WTC11 (cell line): ENCODE measurements around the gene ANGEL1.

Source experiments
- GABPB1 ChIP-seq: sonication (generic); formaldehyde crosslinking; IDR thresholded peaks from 2 replicates; pipeline ENCODE4 v1.8.1; 2023; ENCODE audit warnings: mild to moderate bottlenecking, missing genetic modification reagents
- RELA ChIP-seq: sonication (generic); formaldehyde crosslinking; IDR thresholded peaks from 2 replicates; pipeline ENCODE4 v1.8.1; 2022; ENCODE audit warnings: missing genetic modification reagents, mild to moderate bottlenecking, borderline replicate concordance
- TF ChIP-seq, protein P1 (sequence below): fragments of 250-450 bp; sonication (Bioruptor Pico); IDR thresholded peaks from 2 replicates; pipeline ENCODE4 v1.9.0; 2021; ENCODE audit warnings: mild to moderate bottlenecking, borderline replicate concordance
- TF ChIP-seq, protein P2 (sequence below): sonication (generic); formaldehyde crosslinking; IDR thresholded peaks from 2 replicates; pipeline ENCODE4 v1.8.1; 2022; ENCODE audit warnings: low read depth, missing genetic modification reagents, borderline replicate concordance
- TF ChIP-seq, protein P3 (sequence below): sonication (generic); formaldehyde crosslinking; IDR thresholded peaks from 2 replicates; pipeline ENCODE4 v1.8.1; 2022; ENCODE audit warnings: mild to moderate bottlenecking, missing genetic modification reagents, moderate library complexity, borderline replicate concordance

DNA sequence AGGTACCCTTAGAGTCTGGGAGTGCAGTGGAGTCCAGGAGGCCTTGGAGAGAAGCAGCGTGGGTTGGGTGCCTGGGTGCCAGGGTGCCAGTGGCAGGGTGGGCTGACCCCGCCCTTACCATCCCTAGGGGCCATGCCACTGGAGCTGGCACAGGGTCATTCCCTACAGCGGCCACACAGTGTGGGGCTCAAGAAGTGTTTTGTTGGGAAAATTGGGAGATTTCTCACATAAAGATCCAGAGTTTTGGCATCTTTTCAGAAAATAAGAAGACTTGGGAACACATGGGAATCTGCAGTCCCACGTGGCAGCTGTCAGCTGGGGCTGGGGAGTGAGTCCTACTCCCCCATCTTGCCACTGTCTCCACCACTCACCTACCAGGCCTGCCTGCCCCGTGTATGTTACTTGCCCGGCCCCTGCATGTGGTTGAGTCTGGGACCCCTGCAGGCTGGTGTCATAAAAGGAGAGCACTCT lies 47.2 kb downstream of the ANGEL1 start:
- TF ChIP-seq, protein P1, sequence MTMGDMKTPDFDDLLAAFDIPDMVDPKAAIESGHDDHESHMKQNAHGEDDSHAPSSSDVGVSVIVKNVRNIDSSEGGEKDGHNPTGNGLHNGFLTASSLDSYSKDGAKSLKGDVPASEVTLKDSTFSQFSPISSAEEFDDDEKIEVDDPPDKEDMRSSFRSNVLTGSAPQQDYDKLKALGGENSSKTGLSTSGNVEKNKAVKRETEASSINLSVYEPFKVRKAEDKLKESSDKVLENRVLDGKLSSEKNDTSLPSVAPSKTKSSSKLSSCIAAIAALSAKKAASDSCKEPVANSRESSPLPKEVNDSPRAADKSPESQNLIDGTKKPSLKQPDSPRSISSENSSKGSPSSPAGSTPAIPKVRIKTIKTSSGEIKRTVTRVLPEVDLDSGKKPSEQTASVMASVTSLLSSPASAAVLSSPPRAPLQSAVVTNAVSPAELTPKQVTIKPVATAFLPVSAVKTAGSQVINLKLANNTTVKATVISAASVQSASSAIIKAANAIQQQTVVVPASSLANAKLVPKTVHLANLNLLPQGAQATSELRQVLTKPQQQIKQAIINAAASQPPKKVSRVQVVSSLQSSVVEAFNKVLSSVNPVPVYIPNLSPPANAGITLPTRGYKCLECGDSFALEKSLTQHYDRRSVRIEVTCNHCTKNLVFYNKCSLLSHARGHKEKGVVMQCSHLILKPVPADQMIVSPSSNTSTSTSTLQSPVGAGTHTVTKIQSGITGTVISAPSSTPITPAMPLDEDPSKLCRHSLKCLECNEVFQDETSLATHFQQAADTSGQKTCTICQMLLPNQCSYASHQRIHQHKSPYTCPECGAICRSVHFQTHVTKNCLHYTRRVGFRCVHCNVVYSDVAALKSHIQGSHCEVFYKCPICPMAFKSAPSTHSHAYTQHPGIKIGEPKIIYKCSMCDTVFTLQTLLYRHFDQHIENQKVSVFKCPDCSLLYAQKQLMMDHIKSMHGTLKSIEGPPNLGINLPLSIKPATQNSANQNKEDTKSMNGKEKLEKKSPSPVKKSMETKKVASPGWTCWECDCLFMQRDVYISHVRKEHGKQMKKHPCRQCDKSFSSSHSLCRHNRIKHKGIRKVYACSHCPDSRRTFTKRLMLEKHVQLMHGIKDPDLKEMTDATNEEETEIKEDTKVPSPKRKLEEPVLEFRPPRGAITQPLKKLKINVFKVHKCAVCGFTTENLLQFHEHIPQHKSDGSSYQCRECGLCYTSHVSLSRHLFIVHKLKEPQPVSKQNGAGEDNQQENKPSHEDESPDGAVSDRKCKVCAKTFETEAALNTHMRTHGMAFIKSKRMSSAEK (CRISPR knock-in tag): no peak
- TF ChIP-seq, protein P2, sequence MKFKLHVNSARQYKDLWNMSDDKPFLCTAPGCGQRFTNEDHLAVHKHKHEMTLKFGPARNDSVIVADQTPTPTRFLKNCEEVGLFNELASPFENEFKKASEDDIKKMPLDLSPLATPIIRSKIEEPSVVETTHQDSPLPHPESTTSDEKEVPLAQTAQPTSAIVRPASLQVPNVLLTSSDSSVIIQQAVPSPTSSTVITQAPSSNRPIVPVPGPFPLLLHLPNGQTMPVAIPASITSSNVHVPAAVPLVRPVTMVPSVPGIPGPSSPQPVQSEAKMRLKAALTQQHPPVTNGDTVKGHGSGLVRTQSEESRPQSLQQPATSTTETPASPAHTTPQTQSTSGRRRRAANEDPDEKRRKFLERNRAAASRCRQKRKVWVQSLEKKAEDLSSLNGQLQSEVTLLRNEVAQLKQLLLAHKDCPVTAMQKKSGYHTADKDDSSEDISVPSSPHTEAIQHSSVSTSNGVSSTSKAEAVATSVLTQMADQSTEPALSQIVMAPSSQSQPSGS (CRISPR knock-in tag): no peak
- TF ChIP-seq GABPB1 (CRISPR knock-in tag) (no peak), RELA (CRISPR knock-in tag) (no peak)
- TF ChIP-seq, protein P3, sequence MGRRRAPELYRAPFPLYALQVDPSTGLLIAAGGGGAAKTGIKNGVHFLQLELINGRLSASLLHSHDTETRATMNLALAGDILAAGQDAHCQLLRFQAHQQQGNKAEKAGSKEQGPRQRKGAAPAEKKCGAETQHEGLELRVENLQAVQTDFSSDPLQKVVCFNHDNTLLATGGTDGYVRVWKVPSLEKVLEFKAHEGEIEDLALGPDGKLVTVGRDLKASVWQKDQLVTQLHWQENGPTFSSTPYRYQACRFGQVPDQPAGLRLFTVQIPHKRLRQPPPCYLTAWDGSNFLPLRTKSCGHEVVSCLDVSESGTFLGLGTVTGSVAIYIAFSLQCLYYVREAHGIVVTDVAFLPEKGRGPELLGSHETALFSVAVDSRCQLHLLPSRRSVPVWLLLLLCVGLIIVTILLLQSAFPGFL: no peak
